Transverse colon (tissue), 4 donors: ENCODE data around the gene CENPT. TPM values are rescaled to one million over a fixed set of nuclear protein-coding genes. Genes with fewer than 3 reads are reported as not detected.
A peak's percentile ranks its signal among the peaks of the same experiment; 100 is the strongest.

Experiments used
- DNase-seq: peaks from one replicate; pipeline ENCODE4 v3.0.0-alpha.2; 2019
- H3K27ac ChIP-seq, 4 donors: fragments of 200-600 bp; sonication (generic); 2 replicates each; pipeline ENCODE4 v1.5.1; 2016 to 2018; ENCODE audit warnings: inconsistent platforms in 4 of 4
- H3K27me3 ChIP-seq: fragments of 200-600 bp; sonication (generic); 2 replicates; pipeline ENCODE4 v1.5.1; 2017; ENCODE audit warnings: inconsistent platforms
- H3K36me3 ChIP-seq, 4 donors: fragments of 200-600 bp; sonication (generic); 2 replicates each; pipeline ENCODE4 v1.5.1; 2017 to 2019; ENCODE audit warnings: inconsistent platforms in 4 of 4
- H3K4me1 ChIP-seq, 4 donors: fragments of 200-600 bp; sonication (generic); 2 replicates each; pipeline ENCODE4 v1.5.1; 2017 to 2020; ENCODE audit warnings: inconsistent platforms in 4 of 4
- H3K4me3 ChIP-seq, 4 donors: fragments of 200-600 bp; sonication (generic); 1 replicate in 1 of 4; 2 replicates in 3 of 4; pipeline versions ENCODE4 v1.5.1 to v1.6.1; 2017 to 2019; ENCODE audit warnings: inconsistent platforms in 4 of 4
- H3K9me3 ChIP-seq, 2 donors: fragments of 200-600 bp; sonication (generic); 2 replicates each; pipeline ENCODE4 v1.5.1; 2017 to 2019; ENCODE audit warnings: inconsistent platforms in 2 of 2
- CTCF ChIP-seq, 5 experiments: fragments of 200-600 bp in 3 of 5; fragments of 450-650 bp in 2 of 5; sonication (generic) in 3 of 5; IDR thresholded peaks; 1 replicate in 2 of 5; 2 replicates in 3 of 5; pipeline ENCODE4 v1.5.1; 2016 to 2017; ENCODE audit warnings: antibody characterized with exemption in 5 of 5, inconsistent platforms in 3 of 5, mild to moderate bottlenecking in 2 of 5, moderate library complexity in 1 of 5
- EP300 ChIP-seq: sonication (generic); formaldehyde crosslinking; IDR thresholded peaks from one replicate; pipeline ENCODE4 v1.6.1; 2017; ENCODE audit warnings: antibody characterized with exemption, low read depth
- POLR2A ChIP-seq: fragments of 450-650 bp; IDR thresholded peaks from one replicate; pipeline ENCODE4 v1.6.1; 2016; ENCODE audit warnings: antibody characterized with exemption, mild to moderate bottlenecking, moderate library complexity
- POLR2AphosphoS5 ChIP-seq, 3 donors: sonication (generic); formaldehyde crosslinking; IDR thresholded peaks; one replicate each; pipeline ENCODE4 v1.6.1; 2016; ENCODE audit warnings: antibody characterized with exemption in 3 of 3
- WGBS, 2 donors: methylation state at CpG; one replicate each; pipeline ENCODE4 v1.1.5; 2018; ENCODE audit warnings: low coverage in 1 of 2; 5-methylcytosine and 5-hydroxymethylcytosine counted together
- in situ Hi-C, 4 donors: fragments of 200-750 bp; cut with MboI; loops; one replicate each; pipeline versions ENCODE4 v1.15.0 to v1.15.1; 2017; ENCODE audit warnings: low sequenced_read_pairs in 3 of 4, low pct_ligation_motif_present in 1 of 4, low pct_unique_long_range_greater_than_20kb in 1 of 4
- intact Hi-C: fragments of 100-400 bp; cut with DNase I; formaldehyde crosslinking; loops from one replicate; pipeline ENCODE4 v1.15.1; 2023; ENCODE audit warnings: low total_unique reads
- total RNA-seq, 4 donors: library from RNA; depleted of rRNA; stranded (reverse); fragments of >200 nt; gene quantifications; one replicate each; pipeline ENCODE4 v1.1.0, GENCODE V29; 2016

The CENPT gene
- total RNA-seq, 4 donors from 2014 or later, result 58.2 to 248 (median 100) TPM

- Histone ChIP-seq H3K4me3 (no peak overlapping the region), H3K9me3 (no peaks in the 10 kb centered on the region), H3K4me1 (peaks cover 17 to 27% (median 21%) of the 10 kb centered on the region in 4 donors), H3K27ac (no peak overlapping the region), H3K36me3 (peaks cover 0 to 14% (median 4%) of the 10 kb centered on the region in 4 donors), H3K27me3 (no peaks in the 10 kb centered on the region)
- TF ChIP-seq POLR2AphosphoS5 (IDR thresholded peaks at IDR 0.05) (no peak), EP300 (no peak), CTCF (IDR thresholded peaks at IDR 0.05) (no peak), POLR2A (no peak)
- intact Hi-C loops (no loop called here), in situ Hi-C loops (no loop called here)
- no peak for DNase-seq
- WGBS, 2 donors, result 74% methylated on average over 3 of the region's 3 CpGs; no CpG with 5 or more reads in 1 of the 2 donors
These were observed 23.8 kb upstream of the CENPT start for GRCh38 chr16:67871256-67871655.

- intact Hi-C loops, result no loop called here
These were observed 22.2 kb upstream of the CENPT start for GRCh38 chr16:67869653-67870052.

GRCh38 chr16:67868290-67868689 is 20.8 kb upstream of the CENPT start:
- Histone ChIP-seq H3K27ac (no peak overlapping the region), H3K36me3 (peaks cover 0 to 15% (median 4%) of the 10 kb centered on the region in 4 donors), H3K4me3 (no peak overlapping the region), H3K27me3 (no peaks in the 10 kb centered on the region), H3K4me1 (peaks cover 0 to 12% (median 4%) of the 10 kb centered on the region in 4 donors), H3K9me3 (no peaks in the 10 kb centered on the region)
- no peak for DNase-seq
- in situ Hi-C loops (no loop called here), intact Hi-C loops (no loop called here)
- TF ChIP-seq EP300 (no peak), CTCF (IDR thresholded peaks at IDR 0.05) (no peak), POLR2AphosphoS5 (IDR thresholded peaks at IDR 0.05) (no peak), POLR2A (no peak)
- WGBS, 2 donors, result 91% methylated on average over 6 of the region's 6 CpGs; no CpG with 5 or more reads in 1 of the 2 donors

More at GRCh38 chr16:67869653-67870052, 22.2 kb upstream of the CENPT start:
- peaks cover 10 to 18% (median 15%) of the 10 kb centered on the region in 4 donors for H3K4me1 ChIP-seq
- 81% methylated on average over 7 of the region's 7 CpGs; no CpG with 5 or more reads in 1 of the 2 donors for WGBS, 2 donors
- H3K36me3 ChIP-seq, result peaks cover 0 to 15% (median 4%) of the 10 kb centered on the region in 4 donors
- in situ Hi-C loops, result no loop called here
- no peak overlapping the region for H3K27ac ChIP-seq
- TF ChIP-seq EP300 (no peak), POLR2AphosphoS5 (IDR thresholded peaks at IDR 0.05) (no peak), POLR2A (no peak), CTCF (IDR thresholded peaks at IDR 0.05) (no peak)
- no peaks in the 10 kb centered on the region for H3K9me3 ChIP-seq
- DNase-seq, result no peak
- H3K27me3 ChIP-seq, result no peaks in the 10 kb centered on the region
- H3K4me3 ChIP-seq, result no peak overlapping the region

- DNase-seq, result peak; percentile 27
- in situ Hi-C loops, result no loop called here
These were observed 17.8 kb upstream of the CENPT start for GRCh38 chr16:67865318-67865717.

More at GRCh38 chr16:67865318-67865717, 17.8 kb upstream of the CENPT start:
- Histone ChIP-seq H3K27ac (no peak overlapping the region), H3K36me3 (peaks cover 0 to 15% (median 4%) of the 10 kb centered on the region in 4 donors), H3K4me3 (no peak overlapping the region), H3K9me3 (no peaks in the 10 kb centered on the region), H3K4me1 (peaks cover 0 to 23% (median 5%) of the 10 kb centered on the region in 4 donors), H3K27me3 (no peaks in the 10 kb centered on the region)
- TF ChIP-seq CTCF (IDR thresholded peaks at IDR 0.05) (peak in 4 of 5 experiments; percentile 27 to 55 (median 36)), POLR2A (no peak), POLR2AphosphoS5 (IDR thresholded peaks at IDR 0.05) (no peak), EP300 (no peak)
- intact Hi-C loops, result no loop called here
- WGBS, 2 donors, result 100% methylated on average over 2 of the region's 2 CpGs; no CpG with 5 or more reads in 1 of the 2 donors
